Neutrophil (primary cell): ENCODE measurements around the gene ADRA1B.

ENCODE experiments used
- H3K27ac ChIP-seq: fragments of 200-600 bp; sonication (generic); 2 replicates; pipeline ENCODE4 v1.5.1; 2016; ENCODE audit warnings: mild to moderate bottlenecking, moderate library complexity
- H3K27me3 ChIP-seq: fragments of 200-600 bp; sonication (generic); 2 replicates; pipeline ENCODE4 v1.6.0; 2016; ENCODE audit warnings: mild to moderate bottlenecking
- H3K36me3 ChIP-seq: fragments of 200-600 bp; sonication (generic); 2 replicates; pipeline ENCODE4 v1.5.1; 2017
- H3K4me1 ChIP-seq, 2 experiments: fragments of 200-600 bp in 1 of 2; sonication (generic) in 1 of 2; 1 replicate in 1 of 2; 2 replicates in 1 of 2; pipeline versions ENCODE4 v1.5.1 to v1.6.1; 2013 to 2016; ENCODE audit warnings: low read depth in 1 of 2, low read length in 1 of 2, mild to moderate bottlenecking in 1 of 2, moderate library complexity in 1 of 2; ENCODE audit not compliant: control insufficient read depth in 1 of 2, insufficient read depth in 1 of 2
- H3K4me3 ChIP-seq, 2 experiments: fragments of 200-600 bp in 1 of 2; sonication (generic) in 1 of 2; 1 replicate in 1 of 2; 2 replicates in 1 of 2; pipeline ENCODE4 v1.5.1; 2013 to 2016; ENCODE audit warnings: low read depth in 1 of 2, low read length in 1 of 2, mild to moderate bottlenecking in 1 of 2, moderate library complexity in 1 of 2
- H3K9me3 ChIP-seq: fragments of 200-600 bp; sonication (generic); 2 replicates; pipeline ENCODE4 v1.5.1; 2016
- CTCF ChIP-seq: fragments of 200-600 bp; sonication (generic); IDR thresholded peaks from 2 replicates; pipeline ENCODE4 v1.5.1; 2016; ENCODE audit warnings: antibody characterized with exemption

The ADRA1B gene

GRCh38 chr5:159906463-159906862, 9.8 kb upstream of the ADRA1B start:
- TF ChIP-seq CTCF = no peak
- no peak overlapping the region for H3K4me3 ChIP-seq
- H3K9me3 ChIP-seq = no peaks in the 10 kb centered on the region
- peaks cover 15% of the 10 kb centered on the region for H3K27me3 ChIP-seq
- no peak overlapping the region for H3K27ac ChIP-seq
- no peaks in the 10 kb centered on the region for H3K4me1 ChIP-seq
- no peaks in the 10 kb centered on the region for H3K36me3 ChIP-seq

- no peak overlapping the region for H3K27ac ChIP-seq
Observed at GRCh38 chr5:159906943-159907342, 9.3 kb upstream of the ADRA1B start.

GRCh38 chr5:159907689-159908590, 8.3 kb upstream of the ADRA1B start:
- peaks cover 26% of the 10 kb centered on the region for H3K27me3 ChIP-seq
- no peaks in the 10 kb centered on the region for H3K4me1 ChIP-seq
- H3K36me3 ChIP-seq = no peaks in the 10 kb centered on the region
- H3K27ac ChIP-seq = no peak overlapping the region
- no peak for TF ChIP-seq CTCF
- H3K9me3 ChIP-seq = no peaks in the 10 kb centered on the region
- H3K4me3 ChIP-seq = no peak overlapping the region

More at GRCh38 chr5:159906943-159907342, 9.3 kb upstream of the ADRA1B start:
- Histone ChIP-seq H3K27me3 (peaks cover 16% of the 10 kb centered on the region), H3K4me3 (no peak overlapping the region), H3K9me3 (no peaks in the 10 kb centered on the region), H3K36me3 (no peaks in the 10 kb centered on the region), H3K4me1 (no peaks in the 10 kb centered on the region)
- no peak for TF ChIP-seq CTCF

- no peak for TF ChIP-seq CTCF
- Histone ChIP-seq H3K4me1 (no peaks in the 10 kb centered on the region), H3K27ac (no peak overlapping the region)
Observed at GRCh38 chr5:159908591-159908940, 7.7 kb upstream of the ADRA1B start.

GRCh38 chr5:159909126-159909525, 7.2 kb upstream of the ADRA1B start:
- Histone ChIP-seq H3K27ac (no peak overlapping the region), H3K4me1 (no peaks in the 10 kb centered on the region), H3K9me3 (no peaks in the 10 kb centered on the region), H3K36me3 (no peaks in the 10 kb centered on the region), H3K27me3 (peaks cover 38% of the 10 kb centered on the region), H3K4me3 (no peak overlapping the region)
- TF ChIP-seq CTCF = no peak

More at GRCh38 chr5:159908591-159908940, 7.7 kb upstream of the ADRA1B start:
- Histone ChIP-seq H3K4me3 (no peak overlapping the region), H3K9me3 (no peaks in the 10 kb centered on the region), H3K27me3 (peaks cover 32% of the 10 kb centered on the region), H3K36me3 (no peaks in the 10 kb centered on the region)
